Brain microvascular endothelial cell (primary cell): Measurements from ENCODE around the gene SIAH1.

Source experiments
- DNase-seq: peaks from one replicate; pipeline ENCODE4 v3.0.0-alpha.2; 2020
- H3K27ac ChIP-seq: fragments of 250-450 bp; sonication (Bioruptor Pico); 2 replicates; pipeline ENCODE4 v1.5.1; 2020; ENCODE audit warnings: mild to moderate bottlenecking, moderate library complexity
- H3K27me3 ChIP-seq: fragments of 250-450 bp; sonication (Bioruptor Pico); replicated peaks from 2 replicates; pipeline ENCODE4 v1.5.1; 2020; ENCODE audit warnings: mild to moderate bottlenecking
- H3K36me3 ChIP-seq: fragments of 250-450 bp; sonication (Bioruptor Pico); replicated peaks from 2 replicates; pipeline ENCODE4 v1.5.1; 2020; ENCODE audit warnings: mild to moderate bottlenecking
- H3K4me3 ChIP-seq: 2 replicates; pipeline ENCODE4 v1.5.1; 2011; ENCODE audit warnings: low read depth, mild to moderate bottlenecking, control low read depth, low read length, moderate library complexity
- in situ Hi-C: cut with HindIII; loops from 2 replicates; pipeline ENCODE4 v1.10.0; 2017; ENCODE audit warnings: low sequenced_read_pairs, low pct_ligation_motif_present
- TF ChIP-seq, protein P1 (sequence below): IDR thresholded peaks from 2 replicates; pipeline ENCODE4 v1.5.1; 2011; ENCODE audit warnings: low read depth, mild to moderate bottlenecking, moderate library complexity, low read length, control low read depth, inconsistent platforms; ENCODE audit errors: missing control alignments

The SIAH1 gene

DNA sequence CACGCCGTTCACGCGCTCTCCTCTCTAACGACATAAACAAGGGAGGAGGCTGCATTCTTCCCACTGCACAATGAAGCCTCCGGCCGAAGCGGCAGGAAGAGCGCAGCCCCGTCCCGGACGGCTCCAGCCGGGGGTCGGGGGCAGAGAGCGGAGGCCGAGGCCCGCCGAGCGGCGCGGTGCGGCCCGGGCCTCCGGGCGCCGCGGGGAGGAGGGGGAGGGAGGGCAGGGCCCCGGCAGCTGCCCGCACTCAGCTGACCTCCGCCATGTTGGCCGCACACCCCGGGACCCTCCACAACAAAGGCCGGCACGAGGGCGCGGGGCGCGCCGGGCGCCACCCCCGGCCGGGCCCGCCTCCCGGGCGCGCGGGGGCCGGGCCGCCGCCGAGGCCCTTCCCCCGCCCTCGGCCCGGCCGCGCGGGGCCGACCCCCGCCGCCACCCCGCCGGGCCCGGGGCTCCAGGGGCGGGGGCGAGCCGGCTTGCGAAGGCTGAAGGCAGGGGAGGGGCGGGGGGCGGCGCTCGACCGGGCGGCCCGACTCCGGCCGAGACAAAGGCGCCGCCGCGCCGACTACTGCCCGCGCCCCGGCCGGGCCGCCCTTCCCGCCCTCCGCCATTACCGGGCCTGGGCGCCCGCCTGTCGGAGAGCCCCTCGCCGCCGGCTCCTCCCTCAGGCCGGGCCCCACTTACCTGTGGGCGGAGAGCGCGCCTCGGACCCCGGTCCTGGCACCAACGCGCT, 527 bp downstream of the SIAH1 start:
- H3K4me3 ChIP-seq = peak overlapping the region; percentile 76
- peak; percentile 20 for DNase-seq
- H3K27ac ChIP-seq = peak overlapping the region; percentile 95
- in situ Hi-C loops = no loop called here
- H3K27me3 ChIP-seq = no peaks in the 10 kb centered on the region
- TF ChIP-seq, protein P1, sequence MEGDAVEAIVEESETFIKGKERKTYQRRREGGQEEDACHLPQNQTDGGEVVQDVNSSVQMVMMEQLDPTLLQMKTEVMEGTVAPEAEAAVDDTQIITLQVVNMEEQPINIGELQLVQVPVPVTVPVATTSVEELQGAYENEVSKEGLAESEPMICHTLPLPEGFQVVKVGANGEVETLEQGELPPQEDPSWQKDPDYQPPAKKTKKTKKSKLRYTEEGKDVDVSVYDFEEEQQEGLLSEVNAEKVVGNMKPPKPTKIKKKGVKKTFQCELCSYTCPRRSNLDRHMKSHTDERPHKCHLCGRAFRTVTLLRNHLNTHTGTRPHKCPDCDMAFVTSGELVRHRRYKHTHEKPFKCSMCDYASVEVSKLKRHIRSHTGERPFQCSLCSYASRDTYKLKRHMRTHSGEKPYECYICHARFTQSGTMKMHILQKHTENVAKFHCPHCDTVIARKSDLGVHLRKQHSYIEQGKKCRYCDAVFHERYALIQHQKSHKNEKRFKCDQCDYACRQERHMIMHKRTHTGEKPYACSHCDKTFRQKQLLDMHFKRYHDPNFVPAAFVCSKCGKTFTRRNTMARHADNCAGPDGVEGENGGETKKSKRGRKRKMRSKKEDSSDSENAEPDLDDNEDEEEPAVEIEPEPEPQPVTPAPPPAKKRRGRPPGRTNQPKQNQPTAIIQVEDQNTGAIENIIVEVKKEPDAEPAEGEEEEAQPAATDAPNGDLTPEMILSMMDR = no peak
- H3K36me3 ChIP-seq = no peaks in the 10 kb centered on the region

DNA sequence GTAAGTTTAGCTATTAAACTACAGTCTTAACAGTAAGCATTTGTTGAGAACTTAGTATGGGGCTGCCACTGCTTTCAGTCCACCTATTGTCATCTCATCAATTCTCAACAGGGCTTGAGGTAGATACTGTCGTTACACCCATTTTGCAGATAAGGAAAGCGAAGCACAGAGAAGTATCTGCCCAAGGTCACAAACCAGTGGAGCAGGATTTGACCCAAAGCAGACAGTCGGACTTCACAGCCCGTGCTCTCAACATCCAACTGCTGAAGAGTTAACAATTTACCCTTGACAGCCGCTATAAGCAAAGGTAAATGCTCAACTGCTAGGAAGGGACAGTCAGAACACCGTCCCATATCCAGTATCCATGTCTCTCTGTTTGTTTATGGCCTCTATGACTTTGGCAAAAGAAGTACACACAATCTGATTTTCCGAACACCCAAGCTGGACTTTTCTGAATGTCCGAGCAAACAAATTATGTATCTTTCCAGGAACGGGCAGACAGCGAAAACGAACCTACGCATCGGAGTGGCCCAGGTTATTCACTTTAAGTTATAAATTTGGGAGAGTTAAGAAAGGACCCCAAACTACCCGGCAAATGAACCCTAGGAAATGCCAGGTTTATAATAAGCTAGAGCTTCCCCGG, 1.2 kb downstream of the SIAH1 start:
- in situ Hi-C loops = no loop called here

DNA sequence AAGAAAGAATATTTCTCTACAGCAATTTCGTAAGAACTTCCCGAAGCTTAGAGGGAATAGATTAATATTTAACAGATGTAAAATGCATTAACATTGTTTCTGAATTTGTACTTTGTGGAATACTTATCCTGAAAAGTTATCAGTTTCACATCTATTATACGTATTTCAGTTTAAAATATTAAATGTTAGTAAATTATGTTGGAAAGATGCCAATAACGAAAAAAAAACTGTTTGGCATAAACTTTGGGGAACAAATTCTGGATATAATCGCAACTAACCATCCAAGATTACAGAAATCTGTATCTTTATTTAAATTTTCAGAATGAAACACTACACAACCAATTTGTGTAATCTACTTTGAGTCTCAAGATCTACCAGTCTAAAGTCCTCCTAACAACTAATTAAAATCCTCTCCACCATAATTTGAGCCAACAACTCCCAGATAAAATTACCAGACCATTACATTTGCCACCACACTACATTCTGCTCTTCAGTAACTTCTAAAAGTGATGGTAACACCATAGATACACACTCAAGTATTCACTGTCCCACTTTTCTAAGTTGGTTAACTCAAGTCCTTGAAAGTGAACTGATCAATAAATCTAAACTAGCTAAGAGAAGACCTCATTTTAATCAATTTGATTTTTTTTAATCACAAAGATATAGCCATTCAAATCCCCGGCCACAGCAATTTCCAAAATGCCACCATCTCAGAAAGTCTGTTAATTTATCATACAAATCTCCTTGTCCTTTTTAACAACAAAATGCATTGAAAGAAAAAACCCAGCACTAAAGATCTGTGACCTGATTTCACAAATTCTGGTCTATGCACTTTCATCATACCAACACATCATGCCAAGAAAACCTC, 2.0 kb downstream of the SIAH1 start:
- TF ChIP-seq, protein P1 = no peak
- no peak for DNase-seq
- Histone ChIP-seq H3K27me3 (no peaks in the 10 kb centered on the region), H3K27ac (no peak overlapping the region), H3K4me3 (peak overlapping the region; percentile 76), H3K36me3 (no peaks in the 10 kb centered on the region)
- in situ Hi-C loops = no loop called here

More for the DNA sequence above, 1.2 kb downstream of the SIAH1 start:
- TF ChIP-seq, protein P1 = no peak
- no peak for DNase-seq
- no peaks in the 10 kb centered on the region for H3K36me3 ChIP-seq
- no peaks in the 10 kb centered on the region for H3K27me3 ChIP-seq
- H3K27ac ChIP-seq = peak overlapping the region; percentile 72
- H3K4me3 ChIP-seq = peak overlapping the region; percentile 76

DNA sequence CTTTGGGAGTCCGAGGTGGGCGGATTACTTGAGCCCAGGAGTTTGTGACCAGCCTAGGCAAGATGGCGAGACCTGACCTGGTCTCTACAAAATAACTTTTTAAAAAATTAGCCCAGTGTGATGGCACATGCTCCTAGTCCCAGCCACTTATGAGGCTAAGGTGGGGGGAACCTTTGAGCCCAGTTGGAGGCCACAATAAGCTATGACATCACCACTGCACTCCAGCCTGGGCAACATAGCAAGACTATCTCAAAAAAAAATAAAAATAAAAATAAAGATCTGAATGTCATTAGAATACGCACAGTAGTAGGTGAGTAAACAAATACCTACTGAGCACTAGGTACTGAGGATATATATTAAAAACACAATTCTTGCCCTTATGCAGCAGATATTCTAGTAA, 3.1 kb downstream of the SIAH1 start:
- no peaks in the 10 kb centered on the region for H3K36me3 ChIP-seq
- TF ChIP-seq, protein P1 = no peak
- H3K27me3 ChIP-seq = no peaks in the 10 kb centered on the region
- in situ Hi-C loops = no loop called here
- no peak overlapping the region for H3K27ac ChIP-seq
- no peak overlapping the region for H3K4me3 ChIP-seq
- no peak for DNase-seq

DNA sequence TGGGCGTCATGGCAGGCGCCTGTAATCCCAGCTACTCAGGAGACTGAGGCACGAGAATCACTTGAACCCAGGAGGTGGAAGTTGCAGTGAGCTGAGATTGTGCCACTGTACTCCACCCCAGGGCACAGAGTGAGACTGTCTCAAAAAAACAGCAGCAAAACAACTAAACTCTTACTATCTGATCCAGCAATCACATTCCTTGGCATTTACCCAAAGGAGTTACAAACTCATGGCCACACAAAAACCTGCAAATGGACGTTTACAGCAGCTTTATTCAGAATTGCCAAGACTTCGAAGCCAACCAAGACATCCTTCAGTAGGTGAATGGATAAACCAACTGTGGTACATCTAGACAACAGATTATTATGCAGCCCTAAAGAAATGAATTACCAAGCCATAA, 4.0 kb downstream of the SIAH1 start:
- DNase-seq = peak; percentile 14

More for the DNA sequence above, 4.0 kb downstream of the SIAH1 start:
- in situ Hi-C loops = no loop called here
- H3K27me3 ChIP-seq = no peaks in the 10 kb centered on the region
- no peak overlapping the region for H3K4me3 ChIP-seq
- no peak overlapping the region for H3K27ac ChIP-seq
- TF ChIP-seq, protein P1 = no peak
- no peaks in the 10 kb centered on the region for H3K36me3 ChIP-seq
